Naive B cell (primary cell): ENCODE results near the gene STXBP1. TPM values are rescaled to one million over a fixed set of nuclear protein-coding genes. Genes with fewer than 3 reads are reported as not detected.

Source experiments
- ATAC-seq, 2 donors: fragments of 150-1000 bp; cut with Tn5 transposase; 2 replicates each; pipeline ENCODE4 v1.10.0; 2021; ENCODE audit warnings: low read depth in 2 of 2, mild to moderate bottlenecking in 2 of 2, moderate library complexity in 2 of 2
- DNase-seq: peaks from one replicate; pipeline ENCODE4 v3.0.0; 2022
- H3K27ac Mint-ChIP-seq, 6 donors: one replicate each; pipeline ENCODE4 v1.8.0; 2020 to 2022; ENCODE audit warnings: mild to moderate bottlenecking in 6 of 6, mixed read lengths in 6 of 6, moderate library complexity in 5 of 6, inconsistent platforms in 2 of 6
- H3K27me3 Mint-ChIP-seq, 3 donors: one replicate each; pipeline ENCODE4 v1.8.0; 2021 to 2022; ENCODE audit warnings: mixed read lengths in 3 of 3, mild to moderate bottlenecking in 1 of 3
- H3K36me3 Mint-ChIP-seq, 2 donors: one replicate each; pipeline ENCODE4 v1.8.0; 2020 to 2022; ENCODE audit warnings: mixed read lengths in 2 of 2, inconsistent platforms in 1 of 2, mild to moderate bottlenecking in 1 of 2
- H3K4me1 Mint-ChIP-seq, 3 donors: one replicate each; pipeline ENCODE4 v1.8.0; 2020 to 2022; ENCODE audit warnings: mixed read lengths in 3 of 3, inconsistent platforms in 1 of 3, mild to moderate bottlenecking in 1 of 3, moderate library complexity in 1 of 3
- H3K4me3 Mint-ChIP-seq, 8 donors: one replicate each; pipeline ENCODE4 v1.8.0; 2020 to 2022; ENCODE audit warnings: mild to moderate bottlenecking in 8 of 8, mixed read lengths in 8 of 8, moderate library complexity in 8 of 8, inconsistent platforms in 2 of 8
- H3K9me3 Mint-ChIP-seq, 7 donors: one replicate each; pipeline ENCODE4 v1.8.0; 2020 to 2022; ENCODE audit warnings: mixed read lengths in 7 of 7, mild to moderate bottlenecking in 5 of 7, inconsistent platforms in 2 of 7, moderate library complexity in 1 of 7
- polyA plus RNA-seq, 6 donors: library from polyadenylated mRNA; unstranded; fragments of 300-500 nt; fragmentation: Illumina TruSeq; gene quantifications; one replicate each; pipeline ENCODE4 v1.2.3, GENCODE V29; 2021; ENCODE audit warnings: low read depth in 6 of 6

STXBP1 gene
- polyA plus RNA-seq, 6 donors from 2014 or later = 0.31 TPM; not detected in 5

- Mint-ChIP-seq H3K4me3 (no peak overlapping the region), H3K27ac (peak overlapping the region in 1 of 6 donors; percentile 69), H3K9me3 (no peaks in the 10 kb centered on the region), H3K4me1 (peaks cover 8 to 12% (median 9%) of the 10 kb centered on the region in 3 donors), H3K36me3 (no peaks in the 10 kb centered on the region), H3K27me3 (no peaks in the 10 kb centered on the region)
- DNase-seq (no peak), ATAC-seq (no peak)
Observed at GRCh38 chr9:127729522-127730256, 117.6 kb downstream of the STXBP1 start.

GRCh38 chr9:127730262-127730661, 118.2 kb downstream of the STXBP1 start:
- Mint-ChIP-seq H3K27me3 (no peaks in the 10 kb centered on the region), H3K4me3 (no peak overlapping the region), H3K9me3 (no peaks in the 10 kb centered on the region), H3K4me1 (peaks cover 8 to 13% (median 9%) of the 10 kb centered on the region in 3 donors), H3K27ac (no peak overlapping the region), H3K36me3 (no peaks in the 10 kb centered on the region)
- ATAC-seq (no peak), DNase-seq (no peak)

- Mint-ChIP-seq H3K4me1 (peaks cover 8 to 18% (median 9%) of the 10 kb centered on the region in 3 donors), H3K36me3 (no peaks in the 10 kb centered on the region), H3K27me3 (no peaks in the 10 kb centered on the region), H3K27ac (no peak overlapping the region), H3K4me3 (peak overlapping the region in 1 of 8 donors; percentile 5), H3K9me3 (no peaks in the 10 kb centered on the region)
- DNase-seq = no peak
- no peak for ATAC-seq
Observed at GRCh38 chr9:127730799-127731410, 118.8 kb downstream of the STXBP1 start.

- Mint-ChIP-seq H3K4me1 (peaks cover 9 to 18% (median 11%) of the 10 kb centered on the region in 3 donors), H3K9me3 (no peaks in the 10 kb centered on the region), H3K27me3 (no peaks in the 10 kb centered on the region), H3K36me3 (no peaks in the 10 kb centered on the region), H3K4me3 (peak overlapping the region in 1 of 8 donors; percentile 47), H3K27ac (no peak overlapping the region)
- DNase-seq (no peak), ATAC-seq (no peak)
Observed at GRCh38 chr9:127731938-127732337, 119.9 kb downstream of the STXBP1 start.

- Mint-ChIP-seq H3K27me3 (no peaks in the 10 kb centered on the region), H3K4me3 (peak overlapping the region in 1 of 8 donors; percentile 69), H3K4me1 (peaks cover 9 to 18% (median 11%) of the 10 kb centered on the region in 3 donors), H3K36me3 (no peaks in the 10 kb centered on the region), H3K27ac (peak overlapping the region in 1 of 6 donors; percentile 44), H3K9me3 (no peaks in the 10 kb centered on the region)
- no peak for ATAC-seq
- no peak for DNase-seq
Observed at GRCh38 chr9:127732444-127732843, 120.4 kb downstream of the STXBP1 start.

GRCh38 chr9:127733614-127734013, 121.5 kb downstream of the STXBP1 start:
- Mint-ChIP-seq H3K9me3 (no peaks in the 10 kb centered on the region), H3K4me1 (peaks cover 9 to 18% (median 11%) of the 10 kb centered on the region in 3 donors), H3K27ac (peak overlapping the region in 1 of 6 donors; percentile 77), H3K36me3 (no peaks in the 10 kb centered on the region), H3K27me3 (no peaks in the 10 kb centered on the region), H3K4me3 (peak overlapping the region in 7 of 8 donors; percentile 4 to 89 (median 77))
- DNase-seq (no peak), ATAC-seq (no peak)

- Mint-ChIP-seq H3K4me1 (peaks cover 9 to 18% (median 11%) of the 10 kb centered on the region in 3 donors), H3K27me3 (no peaks in the 10 kb centered on the region), H3K4me3 (peak overlapping the region; percentile 74 to 97 (median 86)), H3K9me3 (no peaks in the 10 kb centered on the region), H3K36me3 (no peaks in the 10 kb centered on the region), H3K27ac (peak overlapping the region in 5 of 6 donors; percentile 72 to 93 (median 90))
- ATAC-seq (no peak), DNase-seq (no peak)
Observed at GRCh38 chr9:127734247-127734746, 122.2 kb downstream of the STXBP1 start.

- H3K27me3 Mint-ChIP-seq = no peaks in the 10 kb centered on the region
- peak within 1 kb of the TSS; percentile 74 to 99 (median 93) for H3K4me3 Mint-ChIP-seq
- peak; percentile 99 for DNase-seq
- peaks cover 9 to 18% (median 10%) of the 10 kb centered on the region in 3 donors for H3K4me1 Mint-ChIP-seq
- H3K9me3 Mint-ChIP-seq = no peaks in the 10 kb centered on the region
- no peaks in the 10 kb centered on the region for H3K36me3 Mint-ChIP-seq
- peak within 1 kb of the TSS; percentile 89 to 99 (median 95) for H3K27ac Mint-ChIP-seq
- peak; percentile 88 to 90 for ATAC-seq
Observed at GRCh38 chr9:127734747-127735529, 122.9 kb downstream of the STXBP1 start, which contains the start of gene TOR2A. Gene TOR2A (minus strand): TSS chr9:127735294. CDS start chr9:127735270, 24 bp downstream.

- no peaks in the 10 kb centered on the region for H3K27me3 Mint-ChIP-seq
- ATAC-seq = no peak
- DNase-seq = no peak
- no peaks in the 10 kb centered on the region for H3K9me3 Mint-ChIP-seq
- no peaks in the 10 kb centered on the region for H3K36me3 Mint-ChIP-seq
- H3K4me3 Mint-ChIP-seq = peak overlapping the region; percentile 74 to 99 (median 93)
- H3K27ac Mint-ChIP-seq = peak overlapping the region; percentile 89 to 99 (median 95)
- H3K4me1 Mint-ChIP-seq = peaks cover 7 to 18% (median 9%) of the 10 kb centered on the region in 3 donors
Observed at GRCh38 chr9:127735530-127736185, 123.6 kb downstream of the STXBP1 start.

- Mint-ChIP-seq H3K27ac (peak overlapping the region in 2 of 6 donors; percentile 87 to 89), H3K4me3 (peak overlapping the region in 1 of 8 donors; percentile 16), H3K4me1 (peaks cover 6 to 15% (median 7%) of the 10 kb centered on the region in 3 donors), H3K9me3 (no peaks in the 10 kb centered on the region), H3K27me3 (no peaks in the 10 kb centered on the region), H3K36me3 (no peaks in the 10 kb centered on the region)
- no peak for DNase-seq
- ATAC-seq = no peak
Observed at GRCh38 chr9:127738666-127739065, 126.6 kb downstream of the STXBP1 start.

GRCh38 chr9:127739614-127740330, 127.7 kb downstream of the STXBP1 start:
- no peaks in the 10 kb centered on the region for H3K9me3 Mint-ChIP-seq
- H3K4me1 Mint-ChIP-seq = peaks cover 2 to 6% (median 3%) of the 10 kb centered on the region in 3 donors
- H3K36me3 Mint-ChIP-seq = no peaks in the 10 kb centered on the region
- H3K27ac Mint-ChIP-seq = peak overlapping the region in 1 of 6 donors; percentile 56
- ATAC-seq (no peak), DNase-seq (no peak)
- H3K4me3 Mint-ChIP-seq = no peak overlapping the region
- H3K27me3 Mint-ChIP-seq = no peaks in the 10 kb centered on the region

- Mint-ChIP-seq H3K4me1 (peaks cover 0 to 6% (median 0%) of the 10 kb centered on the region in 3 donors), H3K27me3 (no peaks in the 10 kb centered on the region), H3K36me3 (no peaks in the 10 kb centered on the region), H3K27ac (peak overlapping the region in 3 of 6 donors; percentile 2 to 83 (median 59)), H3K9me3 (no peaks in the 10 kb centered on the region), H3K4me3 (no peak overlapping the region)
- ATAC-seq (no peak), DNase-seq (no peak)
Observed at GRCh38 chr9:127741831-127742434, 129.9 kb downstream of the STXBP1 start.
